Neural progenitor cell (in vitro differentiated cells): ENCODE measurements around the gene C9orf50.

Experiments
- CTCF ChIP-seq: fragments of 200-600 bp; sonication (generic); IDR thresholded peaks from 2 replicates; pipeline ENCODE4 v1.5.1; 2017; ENCODE audit warnings: antibody characterized with exemption, mild to moderate bottlenecking
- EZH2phosphoT487 ChIP-seq: fragments of 200-600 bp; sonication (generic); IDR thresholded peaks from 2 replicates; pipeline ENCODE4 v1.6.1; 2017; ENCODE audit warnings: antibody characterized with exemption

- TF ChIP-seq CTCF (no peak), EZH2phosphoT487 (no peak)
These were observed 44.1 kb downstream of the C9orf50 start for GRCh38 chr9:129576546-129577543.
